Fibroblast of the aortic adventitia (primary cell): Measurements from ENCODE around the gene HMX3. TPM values are rescaled to one million over a fixed set of nuclear protein-coding genes. Genes with fewer than 3 reads are reported as not detected.

Experiments used
- DNase-seq: peaks from one replicate; pipeline ENCODE4 v3.0.0-alpha.2; 2010; ENCODE audit warnings: low read depth
- H3K4me3 ChIP-seq: 2 replicates; pipeline ENCODE4 v1.5.1; 2011; ENCODE audit warnings: low read depth, mild to moderate bottlenecking, control low read depth, low read length, moderate library complexity
- CTCF ChIP-seq: IDR thresholded peaks from 2 replicates; pipeline ENCODE4 v1.5.1; 2011; ENCODE audit warnings: mild to moderate bottlenecking, low read length, control low read depth, inconsistent platforms; ENCODE audit not compliant: insufficient read depth
- total RNA-seq: library from RNA; depleted of rRNA; stranded (reverse); fragments of >200 nt; gene quantifications from 2 replicates; pipeline ENCODE4 v1.2.3, GENCODE V29; 2012; ENCODE audit warnings: low replicate concordance

HMX3 gene
- total RNA-seq, 1 donor = not detected

GRCh38 chr10:123148414-123149161 is 12.8 kb downstream of the HMX3 start:
- no peak for DNase-seq
- no peak for TF ChIP-seq CTCF
- no peak overlapping the region for H3K4me3 ChIP-seq

GRCh38 chr10:123149162-123149567 is 13.4 kb downstream of the HMX3 start:
- TF ChIP-seq CTCF = no peak
- no peak overlapping the region for H3K4me3 ChIP-seq
- no peak for DNase-seq

GRCh38 chr10:123149568-123150270 is 13.9 kb downstream of the HMX3 start:
- peak overlapping the region; percentile 54 for H3K4me3 ChIP-seq
- DNase-seq = no peak
- no peak for TF ChIP-seq CTCF

GRCh38 chr10:123150271-123150985 is 14.7 kb downstream of the HMX3 start:
- H3K4me3 ChIP-seq = no peak overlapping the region
- no peak for DNase-seq
- no peak for TF ChIP-seq CTCF

GRCh38 chr10:123150986-123151736 is 15.4 kb downstream of the HMX3 start:
- TF ChIP-seq CTCF = no peak
- no peak for DNase-seq
- no peak overlapping the region for H3K4me3 ChIP-seq

GRCh38 chr10:123151737-123152135 is 16.0 kb downstream of the HMX3 start:
- no peak for TF ChIP-seq CTCF
- no peak overlapping the region for H3K4me3 ChIP-seq
- no peak for DNase-seq
